GM23338 (cell line): ENCODE results near the gene PXYLP1. TPM values are rescaled to one million over a fixed set of nuclear protein-coding genes. Genes with fewer than 3 reads are reported as not detected.

Experiments
- ATAC-seq: fragments of 200-7000 bp; cut with Tn5 transposase; 3 replicates; pipeline ENCODE4 v1.9.1; 2020
- DNase-seq: peaks from one replicate; pipeline ENCODE4 v3.0.0-alpha.2; 2015; ENCODE audit warnings: low spot score
- H2AFZ ChIP-seq: fragments of 200-600 bp; sonication (generic); 2 replicates; pipeline ENCODE4 v1.8.0; 2016; ENCODE audit warnings: antibody characterized with exemption, mild to moderate bottlenecking, moderate library complexity
- H3F3A ChIP-seq: fragments of 200-600 bp; sonication (generic); replicated peaks from 2 replicates; pipeline ENCODE4 v1.8.0; 2017; ENCODE audit warnings: antibody characterized with exemption, mixed run types, low read depth
- H3K27ac ChIP-seq: fragments of 200-600 bp; sonication (generic); 2 replicates; pipeline ENCODE4 v1.6.1; 2016; ENCODE audit warnings: low read depth
- H3K27me3 ChIP-seq: fragments of 200-600 bp; sonication (generic); 2 replicates; pipeline ENCODE4 v1.8.0; 2016; ENCODE audit warnings: mild to moderate bottlenecking, mixed run types, moderate library complexity; ENCODE audit not compliant: insufficient read depth
- H3K36me3 ChIP-seq: fragments of 200-600 bp; sonication (generic); 2 replicates; pipeline ENCODE4 v1.8.0; 2016; ENCODE audit warnings: mild to moderate bottlenecking; ENCODE audit not compliant: insufficient read depth
- H3K4me1 ChIP-seq: fragments of 200-600 bp; sonication (generic); 2 replicates; pipeline ENCODE4 v1.8.0; 2016; ENCODE audit warnings: mild to moderate bottlenecking, moderate library complexity; ENCODE audit not compliant: insufficient read depth
- H3K4me2 ChIP-seq: fragments of 200-600 bp; sonication (generic); 2 replicates; pipeline ENCODE4 v1.7.1; 2017; ENCODE audit warnings: mixed run types
- H3K4me3 ChIP-seq: fragments of 200-600 bp; sonication (generic); 2 replicates; pipeline ENCODE4 v1.6.1; 2016; ENCODE audit warnings: mixed run types
- H3K79me2 ChIP-seq: fragments of 200-600 bp; sonication (generic); replicated peaks from 2 replicates; pipeline ENCODE4 v1.8.0; 2017; ENCODE audit warnings: mild to moderate bottlenecking; ENCODE audit not compliant: insufficient read depth
- H3K9me2 ChIP-seq: fragments of 200-600 bp; sonication (generic); 2 replicates; pipeline ENCODE4 v1.8.0; 2017; ENCODE audit not compliant: insufficient read depth
- H4K20me1 ChIP-seq: fragments of 200-600 bp; sonication (generic); replicated peaks from 2 replicates; pipeline ENCODE4 v1.8.0; 2017; ENCODE audit warnings: mild to moderate bottlenecking; ENCODE audit not compliant: insufficient read depth
- H3K27ac Mint-ChIP-seq: 2 replicates; pipeline ENCODE4 v1.8.0; 2020; ENCODE audit warnings: inconsistent platforms, mild to moderate bottlenecking, moderate library complexity, mixed read lengths
- H3K27me3 Mint-ChIP-seq: 3 replicates; pipeline ENCODE4 v1.8.0; 2022; ENCODE audit warnings: low read depth, mild to moderate bottlenecking, moderate library complexity, mixed read lengths, inconsistent platforms; ENCODE audit not compliant: insufficient read depth, poor library complexity
- H3K36me3 Mint-ChIP-seq: 3 replicates; pipeline ENCODE4 v1.8.0; 2021; ENCODE audit warnings: low read depth, mild to moderate bottlenecking, inconsistent platforms, moderate library complexity, mixed read lengths
- H3K4me1 Mint-ChIP-seq: 3 replicates; pipeline ENCODE4 v1.8.0; 2020; ENCODE audit warnings: mild to moderate bottlenecking, inconsistent platforms, mixed read lengths
- H3K4me3 Mint-ChIP-seq: 3 replicates; pipeline ENCODE4 v1.8.0; 2021; ENCODE audit warnings: moderate library complexity, mild to moderate bottlenecking, inconsistent platforms, mixed read lengths
- H3K9me3 Mint-ChIP-seq: 3 replicates; pipeline ENCODE4 v1.8.0; 2020; ENCODE audit warnings: moderate library complexity, mild to moderate bottlenecking, inconsistent platforms, mixed read lengths
- CREB1 ChIP-seq: fragments of 250-450 bp; sonication (Bioruptor Pico); IDR thresholded peaks from 2 replicates; pipeline ENCODE4 v1.5.0; 2020; ENCODE audit warnings: low read depth, mild to moderate bottlenecking, moderate library complexity
- CTCF ChIP-seq, 2 experiments: fragments of 200-600 bp in 1 of 2; sonication (generic) in 1 of 2; conservative IDR thresholded peaks; 2 replicates each; pipeline versions ENCODE4 v1.5.1 to v1.6.1; 2016 to 2017; ENCODE audit warnings: antibody characterized with exemption in 2 of 2, low read depth in 2 of 2, mild to moderate bottlenecking in 2 of 2, moderate library complexity in 1 of 2
- ETS1 ChIP-seq: IDR thresholded peaks from 2 replicates; pipeline ENCODE4 v1.6.1; 2016; ENCODE audit warnings: antibody characterized with exemption
- EZH2 ChIP-seq: fragments of 200-600 bp; sonication (generic); IDR thresholded peaks from one replicate; pipeline ENCODE4 v1.8.0; 2017; ENCODE audit warnings: antibody characterized with exemption, mild to moderate bottlenecking, low read depth; ENCODE audit not compliant: unreplicated experiment
- NANOG ChIP-seq: IDR thresholded peaks from 2 replicates; pipeline ENCODE4 v1.6.1; 2016; ENCODE audit warnings: antibody characterized with exemption, borderline replicate concordance
- REST ChIP-seq: IDR thresholded peaks from one replicate; pipeline ENCODE4 v1.6.1; 2018; ENCODE audit warnings: antibody characterized with exemption; ENCODE audit not compliant: unreplicated experiment
- STAT1 ChIP-seq: IDR thresholded peaks from one replicate; pipeline ENCODE4 v1.6.1; 2016; ENCODE audit warnings: antibody characterized with exemption; ENCODE audit not compliant: unreplicated experiment
- ZNF114 ChIP-seq: fragments of 250-450 bp; sonication (Bioruptor Pico); IDR thresholded peaks from 2 replicates; pipeline ENCODE4 v1.5.0; 2020; ENCODE audit warnings: mild to moderate bottlenecking, moderate library complexity
- ZNF331 ChIP-seq: fragments of 250-450 bp; sonication (Bioruptor Pico); IDR thresholded peaks from 2 replicates; pipeline ENCODE4 v1.5.0; 2020; ENCODE audit warnings: low read depth, mild to moderate bottlenecking, moderate library complexity
- ZNF462 ChIP-seq: fragments of 250-450 bp; sonication (Bioruptor Pico); IDR thresholded peaks from 2 replicates; pipeline ENCODE4 v1.5.0; 2020; ENCODE audit warnings: mild to moderate bottlenecking, moderate library complexity
- polyA plus RNA-seq: library from polyadenylated mRNA; unstranded; fragments of >200 nt; fragmentation: Nextera tagmentation; extraction: Ambion mirVana; gene quantifications from 2 replicates; pipeline ENCODE4 v1.2.1, GENCODE V29; 2016
- total RNA-seq: library from RNA; depleted of rRNA; stranded (reverse); fragments of >200 nt; shearing (Covaris generic); gene quantifications from 2 replicates; pipeline ENCODE4 v1.2.3, GENCODE V29; 2014

Gene PXYLP1
- total and polyA plus RNA-seq, 2 experiments from 2014 or later: 8.9 to 20.1 TPM

- no peak for TF ChIP-seq REST
Measured at GRCh38 chr3:141269961-141270360, 38.3 kb downstream of the PXYLP1 start (continued).

- no peaks in the 10 kb centered on the region for H3F3A ChIP-seq
- H3K9me2 ChIP-seq: no peaks in the 10 kb centered on the region
- H3K79me2 ChIP-seq: no peaks in the 10 kb centered on the region
- no peak overlapping the region for H3K4me2 ChIP-seq
- no peaks in the 10 kb centered on the region; the same call in none of the 2 replicates for H4K20me1 ChIP-seq
- Mint-ChIP-seq H3K4me3 (no peak overlapping the region), H3K36me3 (no peaks in the 10 kb centered on the region), H3K27ac (no peak overlapping the region), H3K9me3 (no peaks in the 10 kb centered on the region), H3K27me3 (peaks cover 5% of the 10 kb centered on the region), H3K4me1 (peaks cover 4% of the 10 kb centered on the region; the same call in 2 of the 3 replicates)
- no peak for DNase-seq
- H3K27me3 ChIP-seq: no peaks in the 10 kb centered on the region
- no peaks in the 10 kb centered on the region for H3K36me3 ChIP-seq
- H3K4me1 ChIP-seq: no peaks in the 10 kb centered on the region
- no peak overlapping the region for H3K4me3 ChIP-seq
- H2AFZ ChIP-seq: no peak overlapping the region
- H3K27ac ChIP-seq: no peak overlapping the region
- no peak for ATAC-seq
- TF ChIP-seq ZNF114 (CRISPR knock-in tag): no peak
- TF ChIP-seq CREB1 (CRISPR knock-in tag): no peak
- no peak for TF ChIP-seq STAT1
- TF ChIP-seq ZNF331 (CRISPR knock-in tag): no peak
- no peak for TF ChIP-seq ZNF462
- no peak for TF ChIP-seq NANOG
- TF ChIP-seq EZH2: no peak
- TF ChIP-seq CTCF (conservative IDR thresholded peaks at IDR 0.05; ENCODE audit: low read depth in 2 of 2): no peak
- TF ChIP-seq ETS1: no peak
Measured at GRCh38 chr3:141271279-141272030, 39.8 kb downstream of the PXYLP1 start.
